Activated CD8-positive, alpha-beta memory T cell treated with anti-CD3 and anti-CD28 coated beads, Interleukin-2, amount 50 U/mL, for 1 hour (primary cell): Measurements from ENCODE around the gene CAMTA1.

Experiments
- DNase-seq: peaks from one replicate; pipeline ENCODE4 v3.0.0-alpha.2; 2020; ENCODE audit errors: extremely low read depth

CAMTA1 gene

DNA sequence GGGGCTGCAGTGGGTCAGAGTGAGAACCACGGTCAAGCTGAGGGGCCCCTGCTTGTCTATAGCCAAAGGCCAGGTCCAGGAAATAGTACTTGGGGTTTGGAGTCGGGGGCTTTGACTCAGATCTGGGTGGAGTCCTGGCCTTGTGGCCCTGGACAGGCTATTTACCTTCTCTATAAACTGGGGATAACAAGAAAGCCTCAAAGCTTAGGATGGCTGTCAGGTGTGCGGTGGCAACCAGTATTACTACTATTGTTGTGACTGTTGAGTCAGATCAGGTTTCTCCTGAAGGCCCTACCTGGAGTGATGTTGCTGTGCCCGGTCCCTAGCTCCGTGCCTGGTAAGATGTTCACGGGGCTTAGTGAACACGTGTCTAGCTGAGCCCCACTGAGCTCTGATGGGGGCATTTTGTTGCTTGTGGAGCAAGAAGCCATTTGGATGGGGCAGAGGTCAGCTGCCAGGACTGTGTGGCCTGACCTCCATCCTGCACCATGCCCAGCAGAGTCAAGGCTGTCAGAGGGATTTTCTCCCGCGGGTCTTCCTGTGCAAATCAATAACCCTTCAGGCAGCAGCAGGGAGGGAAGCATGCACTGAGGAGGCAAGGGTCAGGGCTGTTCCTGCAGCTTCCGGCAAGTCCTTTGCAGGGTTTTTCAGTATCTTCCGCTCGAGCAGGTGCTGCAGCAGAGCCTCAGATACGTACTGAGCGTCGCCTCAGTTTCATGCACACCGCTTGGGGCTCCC lies 170.3 kb downstream of the CAMTA1 start:
- DNase-seq = no peak

DNA sequence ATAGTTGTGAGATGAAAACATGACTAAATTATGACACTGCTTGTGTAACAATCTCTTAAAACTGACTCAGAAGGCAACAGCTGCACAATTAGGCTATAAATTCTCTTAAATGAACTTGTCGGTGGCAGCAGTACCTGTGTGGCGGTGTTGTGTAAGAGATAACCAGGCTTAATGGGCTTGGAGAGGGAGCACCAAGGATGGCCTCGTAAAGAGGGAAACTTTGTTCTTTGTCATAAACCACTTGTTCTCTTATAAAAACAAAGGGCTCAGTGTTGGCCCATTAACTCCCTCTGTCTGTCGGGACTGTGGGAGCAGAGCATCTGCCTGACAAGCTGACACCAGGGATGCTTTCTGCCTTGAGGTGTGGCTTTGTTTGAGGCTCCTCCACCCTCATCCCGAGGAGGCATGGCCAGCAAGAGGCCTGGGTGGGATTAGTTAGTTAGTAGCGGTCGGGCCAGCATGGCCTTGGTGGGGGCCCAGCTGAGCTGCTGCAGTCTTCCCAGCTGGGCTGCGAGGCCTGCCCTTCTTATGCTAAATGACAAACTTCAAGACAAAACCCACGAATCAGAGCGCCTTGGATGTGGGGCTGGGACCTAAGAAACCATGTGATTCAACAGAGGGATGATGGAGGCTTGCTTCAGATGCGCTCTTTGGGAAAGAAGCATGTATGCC lies 171.4 kb downstream of the CAMTA1 start:
- DNase-seq = no peak

DNA sequence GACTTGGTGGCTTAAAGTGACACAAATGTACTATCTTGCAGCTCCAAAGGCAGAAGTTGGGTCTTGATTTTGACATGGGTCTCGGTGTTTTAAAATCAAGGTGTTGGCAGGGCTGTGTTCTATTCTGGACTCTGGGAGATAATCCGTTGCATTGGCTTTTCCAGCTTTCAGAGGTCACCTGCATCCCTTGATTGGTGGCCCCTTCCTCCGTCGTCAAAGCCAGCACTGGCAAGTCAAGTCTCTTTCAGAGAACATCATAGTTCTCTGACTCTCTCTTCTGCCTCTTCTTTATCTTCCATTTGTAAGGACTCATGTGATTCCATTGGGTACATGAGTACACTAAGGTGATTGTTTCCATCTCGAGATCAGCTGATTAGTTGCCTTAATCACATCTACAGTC lies 172.1 kb downstream of the CAMTA1 start:
- no peak for DNase-seq

DNA sequence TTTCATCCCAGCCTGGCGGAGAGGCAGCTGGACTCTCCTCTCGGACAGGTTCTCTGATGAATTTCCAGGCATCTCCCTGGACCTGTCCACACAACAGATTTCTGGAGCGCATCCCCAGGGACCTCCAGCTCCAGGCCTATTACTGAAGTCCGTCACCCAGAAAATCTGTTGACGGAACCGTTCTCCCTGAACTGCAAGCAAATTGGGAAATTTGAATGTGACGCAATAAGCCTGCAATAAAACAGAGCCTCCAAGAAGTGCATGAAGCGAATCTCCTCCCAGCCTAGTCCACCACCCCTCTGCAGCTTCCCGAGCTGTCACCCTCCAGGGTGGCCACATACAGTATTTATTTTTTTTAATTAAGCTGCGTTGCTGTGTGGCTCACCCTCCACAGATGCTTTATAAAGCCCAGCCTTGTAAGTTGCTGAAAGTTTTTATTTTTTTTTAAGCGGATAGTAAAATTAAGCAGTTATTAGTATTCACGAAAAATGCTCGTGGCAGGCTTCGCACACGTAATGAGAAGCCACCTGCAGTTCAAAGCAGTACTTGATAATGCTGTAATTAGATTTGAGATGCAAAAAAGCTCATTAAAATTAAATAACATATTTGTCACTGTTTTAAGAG lies 173.3 kb downstream of the CAMTA1 start:
- DNase-seq = no peak

DNA sequence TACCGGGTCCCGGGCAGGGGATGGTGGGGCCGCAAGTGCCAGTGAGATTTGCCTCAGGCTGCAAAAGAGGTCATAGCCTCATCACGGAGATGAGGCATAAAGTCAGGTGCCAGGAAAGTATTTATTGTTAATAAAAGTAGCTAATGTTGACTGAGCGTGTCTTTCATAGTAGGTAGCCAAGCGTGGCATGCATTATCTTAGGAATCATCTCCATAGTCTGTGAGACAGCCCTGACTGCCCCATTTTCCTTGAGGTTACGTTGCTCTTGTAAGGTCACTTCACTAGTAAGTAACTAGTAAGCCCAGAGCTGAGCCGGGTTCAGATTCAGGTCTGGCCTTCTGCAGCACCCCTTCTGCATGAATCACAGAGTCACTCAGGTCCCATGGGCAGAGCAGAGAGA lies 174.2 kb downstream of the CAMTA1 start:
- no peak for DNase-seq

DNA sequence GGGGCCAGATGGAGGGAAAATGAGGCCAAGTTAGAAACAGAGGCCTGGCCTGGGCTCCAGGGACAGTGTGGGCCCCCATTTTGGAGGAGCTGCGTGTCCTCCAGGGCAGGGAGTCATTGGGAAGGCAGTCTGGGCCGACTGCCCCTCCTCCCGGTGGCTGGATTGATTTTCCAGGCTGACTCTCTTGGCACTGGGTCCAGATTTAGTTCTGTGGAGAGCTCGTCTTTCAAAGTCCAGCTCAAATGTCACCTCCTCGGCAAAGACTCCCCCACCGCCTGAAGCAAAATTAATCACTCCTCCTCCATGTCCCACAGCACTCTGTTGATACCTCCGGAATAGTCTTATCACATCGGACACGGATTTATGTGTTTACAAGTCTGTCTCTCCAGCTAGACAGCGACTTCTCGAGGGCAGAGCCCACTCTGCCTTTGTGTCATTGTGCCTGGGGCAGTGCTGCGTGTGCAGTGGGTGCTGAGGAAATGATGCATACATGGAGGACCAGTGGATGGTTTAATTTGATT lies 175.1 kb downstream of the CAMTA1 start:
- no peak for DNase-seq

DNA sequence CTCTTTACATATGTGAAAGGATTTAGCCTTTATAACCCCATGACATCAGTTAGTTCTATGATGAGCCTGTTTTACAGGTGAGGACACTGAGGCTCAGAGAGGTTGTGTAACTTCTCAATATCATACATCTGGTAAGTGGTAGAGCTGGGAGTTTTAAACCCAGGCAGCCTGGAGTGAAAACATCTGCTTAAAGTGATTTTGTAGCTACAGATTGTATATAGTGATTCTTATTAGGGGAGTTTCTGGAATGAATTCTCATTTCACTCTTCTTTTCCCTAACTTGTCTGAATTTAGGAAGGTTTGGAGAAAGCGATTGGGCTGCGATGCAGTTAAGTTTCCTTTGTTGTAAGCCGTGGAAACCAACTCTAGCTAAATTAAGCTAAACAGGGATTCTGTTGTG lies 175.6 kb downstream of the CAMTA1 start:
- DNase-seq = no peak

DNA sequence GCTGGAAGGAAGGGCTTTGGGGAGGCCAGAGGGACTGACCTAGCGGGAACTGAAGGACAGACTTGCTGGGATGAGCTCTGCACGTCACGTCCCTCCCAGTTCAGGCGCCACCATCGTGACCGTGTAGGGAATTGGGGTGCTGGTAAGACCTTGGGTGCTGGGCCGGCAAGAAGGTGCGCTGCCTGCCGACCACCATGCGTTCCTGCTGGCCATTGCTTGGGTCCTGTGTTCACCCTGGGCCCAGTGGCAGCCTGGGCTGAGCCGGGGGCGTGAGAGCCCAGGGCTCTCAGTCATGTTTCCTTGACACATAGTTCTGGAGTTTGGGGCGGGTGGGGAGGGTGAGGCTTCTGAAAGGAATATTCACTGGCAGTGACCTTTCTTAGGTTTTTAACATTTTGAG lies 176.0 kb downstream of the CAMTA1 start:
- DNase-seq = no peak

DNA sequence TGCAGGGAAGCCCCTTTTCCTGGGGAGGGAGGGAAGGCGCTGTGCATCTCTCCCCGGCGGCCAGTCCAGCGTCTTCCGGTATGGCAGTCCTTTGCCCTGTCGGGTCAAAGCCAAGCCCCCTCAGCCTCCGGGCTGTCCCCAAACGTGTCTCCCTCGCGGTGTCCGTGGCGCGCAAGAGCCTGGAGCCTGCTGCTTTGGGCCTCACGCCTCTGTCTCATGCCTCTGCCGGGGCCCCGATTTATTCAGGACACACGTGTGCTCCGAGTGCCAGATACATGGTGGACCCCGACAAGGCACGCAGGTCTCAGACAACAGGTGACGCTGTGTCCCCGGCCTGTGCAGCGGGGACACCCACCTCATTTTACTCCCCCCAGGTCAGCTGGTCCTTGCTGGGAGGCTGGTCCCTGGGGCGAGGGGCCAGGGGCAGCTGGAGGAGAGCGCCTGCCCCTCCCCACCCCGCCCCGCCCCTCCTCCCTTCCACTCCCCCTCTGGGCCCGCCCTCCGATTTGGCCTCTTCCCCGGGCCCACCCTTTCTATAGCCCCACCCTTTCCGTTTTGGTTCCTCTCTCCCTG lies 176.7 kb downstream of the CAMTA1 start:
- DNase-seq = no peak

DNA sequence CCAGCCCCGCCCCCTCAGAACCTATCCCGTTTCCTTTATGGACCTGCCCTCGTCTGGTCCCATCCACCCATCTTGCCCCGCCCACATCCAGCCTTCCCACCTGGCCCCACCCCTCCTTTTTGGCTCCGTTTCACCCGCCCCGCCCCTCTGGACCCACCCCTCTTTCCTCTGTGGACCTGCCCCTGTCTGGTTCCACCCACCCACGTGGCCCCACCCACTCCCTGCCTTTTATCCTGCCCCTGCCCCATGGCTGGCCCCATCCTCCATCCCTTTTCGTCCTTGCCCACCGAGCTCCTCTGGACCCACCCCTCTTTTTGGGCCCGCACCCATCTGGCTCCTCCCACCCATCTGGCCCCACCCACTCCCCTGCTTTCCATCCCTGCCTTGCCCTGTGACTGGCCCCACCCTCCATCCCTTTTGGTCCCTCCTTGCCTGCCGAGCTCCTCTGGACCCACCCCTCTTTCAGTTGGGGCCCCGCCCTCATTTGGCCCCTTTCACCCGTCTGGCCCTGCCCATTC lies 177.3 kb downstream of the CAMTA1 start:
- no peak for DNase-seq

DNA sequence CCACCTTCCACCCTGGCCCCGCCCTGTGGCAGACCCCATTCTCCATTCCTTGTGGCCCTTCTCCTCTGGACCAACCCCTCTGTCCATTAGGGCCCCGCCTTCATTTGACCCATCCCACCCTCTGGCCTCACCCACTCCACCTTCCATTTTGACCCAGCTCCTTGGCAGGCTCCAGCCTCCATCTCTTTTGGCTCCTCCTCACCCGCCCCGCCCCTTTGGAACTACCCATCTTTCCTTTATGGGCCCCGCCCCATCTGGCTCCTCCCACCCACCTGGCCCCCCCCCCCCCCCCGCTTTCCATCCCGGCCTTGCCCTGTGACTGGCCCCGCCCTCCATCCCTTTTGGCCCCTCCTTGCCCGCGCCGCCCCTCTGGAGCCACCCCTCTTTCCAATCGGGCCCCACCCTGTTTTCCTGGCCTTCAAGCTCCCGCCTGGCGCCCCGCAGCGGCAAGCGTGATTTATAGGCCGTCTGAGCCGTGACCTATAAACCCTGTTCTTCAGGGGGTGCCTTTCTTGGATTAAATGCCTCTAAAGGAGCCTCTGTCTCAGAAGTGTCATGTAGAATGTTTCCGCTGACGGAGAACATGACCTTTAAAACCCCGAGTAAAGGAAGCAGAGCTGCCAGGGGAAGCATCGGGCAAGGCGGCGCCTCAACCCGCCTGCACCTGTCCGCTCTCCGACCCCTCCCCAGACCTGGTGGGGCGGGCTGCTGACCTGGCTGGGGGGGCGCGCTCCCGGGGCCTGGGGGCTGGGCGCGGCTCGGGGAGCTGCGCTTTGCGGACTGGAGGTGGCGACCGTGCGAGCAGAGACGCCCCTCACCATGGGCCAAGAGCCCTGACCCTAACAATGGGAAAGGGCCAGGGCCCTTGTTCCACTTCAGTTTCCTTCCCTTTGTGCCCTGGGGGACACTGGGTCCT lies 178.0 kb downstream of the CAMTA1 start:
- no peak for DNase-seq

DNA sequence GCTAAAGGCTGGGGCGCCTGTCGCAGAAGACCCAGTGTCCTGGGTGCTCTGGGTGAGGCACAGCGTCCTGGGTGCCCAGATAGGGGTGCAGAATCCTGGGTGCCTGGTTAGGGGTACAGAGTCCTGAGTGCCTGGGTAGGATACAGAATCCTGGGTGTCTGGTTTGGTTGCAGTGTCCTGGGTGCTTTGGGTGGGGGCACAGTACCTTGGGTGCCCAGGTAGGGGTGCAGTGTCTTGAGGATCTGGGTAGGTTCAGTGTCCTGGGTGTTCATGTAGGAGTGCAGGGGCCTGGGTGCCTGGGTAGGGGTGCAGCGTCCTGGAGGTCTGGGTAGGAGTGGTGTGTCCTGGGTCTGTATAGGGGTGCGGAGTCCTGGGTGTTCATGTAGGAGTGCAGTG lies 178.7 kb downstream of the CAMTA1 start:
- no peak for DNase-seq

DNA sequence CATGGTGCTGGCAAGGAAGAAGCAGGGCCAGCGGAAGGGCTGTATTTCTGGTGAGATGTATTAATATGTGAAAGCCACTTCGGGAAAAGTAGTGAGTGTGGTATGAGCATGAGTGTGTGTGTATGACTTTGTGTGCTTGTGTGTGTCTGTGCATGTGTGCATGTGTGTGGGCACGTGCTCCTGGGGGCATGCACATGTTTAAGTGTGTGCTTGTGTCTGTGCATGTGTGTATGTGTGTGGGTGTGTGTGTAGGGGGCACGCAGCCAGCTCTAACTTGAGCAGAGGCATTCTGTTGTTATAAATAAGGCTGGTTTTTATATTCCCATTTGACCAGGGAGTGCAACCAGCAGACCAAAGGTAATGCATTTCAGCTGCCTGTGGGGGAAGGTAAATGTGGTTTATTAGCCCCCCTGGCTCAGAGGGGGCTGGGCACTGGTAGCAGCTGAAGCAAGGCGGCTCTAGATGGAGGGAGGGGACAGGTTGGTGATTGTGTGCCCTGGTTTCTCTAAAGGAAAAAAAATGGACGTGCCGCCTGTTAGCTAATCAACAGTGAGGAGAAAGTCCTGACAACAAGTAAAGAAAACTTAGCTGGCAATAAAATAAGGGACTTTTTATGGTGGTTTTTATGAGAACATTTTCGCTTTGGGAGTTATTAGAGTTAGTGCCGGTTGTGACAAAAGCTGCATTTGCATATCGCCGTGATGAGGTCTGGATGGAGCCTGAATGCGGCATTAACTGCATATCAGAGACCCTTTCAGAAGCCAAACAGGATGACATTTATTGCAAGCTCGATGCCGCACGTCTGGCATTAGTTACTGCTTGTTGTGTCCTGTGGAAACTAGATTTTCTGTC lies 180.1 kb downstream of the CAMTA1 start:
- DNase-seq = no peak

DNA sequence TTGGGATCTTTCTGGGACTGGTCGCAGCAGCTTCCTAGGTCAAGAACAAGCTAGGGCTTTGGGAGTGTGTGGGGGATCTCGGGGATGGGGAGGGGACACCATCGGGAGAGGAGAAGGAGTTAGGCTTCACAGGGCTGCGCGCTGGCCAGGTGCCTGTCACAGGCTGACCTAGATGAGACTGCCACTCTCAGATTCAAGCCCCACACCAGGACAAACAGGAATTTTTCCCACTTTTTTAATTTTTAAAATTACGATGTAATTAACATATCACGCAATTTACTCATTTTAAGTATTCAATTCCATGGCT lies 180.6 kb downstream of the CAMTA1 start:
- DNase-seq = no peak

DNA sequence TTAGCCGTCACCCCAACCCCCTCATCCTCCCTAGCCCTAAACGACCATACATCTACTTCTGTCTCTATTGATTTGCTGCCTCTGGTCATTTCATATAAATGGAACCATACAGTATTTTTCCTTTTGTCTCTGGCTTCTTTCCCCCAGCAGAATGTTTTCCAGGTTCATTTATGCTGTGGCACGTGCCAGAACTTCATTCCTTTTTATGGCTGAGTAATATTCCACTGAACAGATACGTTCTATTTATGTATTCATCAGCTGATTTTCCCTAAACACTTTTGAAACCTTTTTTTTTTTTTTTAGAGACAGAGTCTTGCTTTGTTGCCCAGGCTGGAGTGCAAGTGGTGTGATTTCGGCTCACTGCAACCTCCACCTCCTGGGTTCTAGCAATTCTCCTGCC lies 181.1 kb downstream of the CAMTA1 start:
- no peak for DNase-seq

DNA sequence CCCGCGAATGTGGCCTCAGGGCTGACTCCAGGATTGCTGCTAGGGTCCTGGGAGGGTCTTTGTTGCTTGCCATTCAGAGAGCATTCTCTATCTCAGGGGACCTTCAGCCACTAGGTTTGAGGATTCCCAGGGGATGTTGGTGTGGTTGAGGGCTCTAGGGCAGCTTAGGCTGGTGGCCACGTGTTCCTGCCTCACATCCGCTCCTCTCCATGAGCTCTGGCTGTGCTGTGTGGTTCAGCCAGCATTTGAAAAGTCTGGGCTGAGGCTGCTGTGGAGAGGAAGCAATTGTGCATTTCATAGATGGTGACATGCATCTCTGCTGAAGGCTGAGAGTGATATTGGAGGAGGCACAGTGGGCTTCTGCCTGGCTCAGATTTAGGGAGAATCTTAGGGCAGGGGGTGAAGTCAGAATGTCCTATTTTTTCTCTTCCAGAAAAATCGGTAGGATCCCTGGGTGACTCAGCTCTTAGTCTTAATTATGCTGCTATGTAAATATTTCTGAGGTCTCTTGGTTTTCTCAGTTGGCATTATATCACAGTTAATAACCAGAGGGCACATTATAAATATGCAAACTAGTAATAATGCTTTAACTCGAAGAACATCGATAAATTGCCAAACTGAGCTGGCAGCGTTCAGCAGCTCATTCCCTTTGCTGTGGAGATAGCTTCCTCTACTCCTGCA lies 182.3 kb downstream of the CAMTA1 start:
- no peak for DNase-seq

DNA sequence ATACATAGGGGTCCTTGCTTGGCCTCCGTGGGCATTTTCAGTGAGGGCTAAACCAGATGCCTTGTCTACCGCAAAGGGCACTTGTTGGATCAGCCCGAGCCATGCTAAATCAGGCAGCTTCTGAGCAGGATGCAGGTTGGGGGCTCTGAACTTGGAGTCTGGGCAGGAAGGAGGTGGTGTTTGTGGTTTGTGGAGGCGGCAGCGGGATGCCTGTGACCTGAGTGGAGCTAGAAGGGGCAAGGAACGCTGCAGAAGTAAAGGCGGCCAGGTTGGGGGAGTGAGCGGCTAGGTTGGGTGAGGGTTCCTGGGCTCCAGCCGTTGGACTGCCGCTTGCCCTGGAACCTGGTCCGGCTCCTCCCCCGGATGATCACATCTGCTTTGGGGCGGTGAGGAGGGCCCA lies 183.9 kb downstream of the CAMTA1 start:
- DNase-seq = no peak

DNA sequence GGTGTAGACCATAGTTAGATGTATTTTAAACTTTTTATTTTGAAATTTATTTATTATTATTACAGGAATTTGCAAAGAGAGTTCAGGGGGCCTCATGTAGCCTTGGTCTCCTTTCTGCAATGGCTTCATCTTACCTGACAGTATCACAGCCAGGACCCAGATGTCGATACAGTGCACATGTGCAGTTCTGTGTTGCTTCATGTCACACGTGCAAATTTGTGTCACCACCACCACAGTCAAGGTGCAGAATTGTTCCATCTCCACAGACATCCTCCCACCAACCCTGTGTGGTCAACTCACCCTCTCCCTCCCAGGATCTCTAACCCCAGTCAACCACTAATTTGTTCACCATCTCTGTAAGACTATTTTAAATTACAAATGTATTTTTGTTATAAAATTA lies 184.5 kb downstream of the CAMTA1 start:
- no peak for DNase-seq

DNA sequence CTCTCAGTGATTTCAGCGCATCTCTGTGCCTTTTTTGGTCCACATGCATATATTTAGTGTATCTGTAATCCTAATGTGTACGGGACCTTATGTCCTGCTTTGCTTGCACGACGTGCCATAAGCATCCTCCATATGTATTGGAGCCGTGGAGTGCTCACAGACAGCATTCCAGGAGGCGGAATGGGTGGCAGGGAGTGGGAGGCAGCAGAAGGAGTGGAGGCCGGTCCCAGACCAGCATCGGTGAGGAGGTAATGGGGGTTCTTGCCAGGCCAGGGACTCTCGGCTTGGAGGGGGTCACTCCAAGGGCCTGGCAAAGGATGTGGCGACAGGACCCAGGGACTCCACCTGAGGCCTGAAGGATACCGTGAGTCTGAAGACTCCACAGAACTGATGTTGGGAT lies 185.0 kb downstream of the CAMTA1 start:
- DNase-seq = no peak

DNA sequence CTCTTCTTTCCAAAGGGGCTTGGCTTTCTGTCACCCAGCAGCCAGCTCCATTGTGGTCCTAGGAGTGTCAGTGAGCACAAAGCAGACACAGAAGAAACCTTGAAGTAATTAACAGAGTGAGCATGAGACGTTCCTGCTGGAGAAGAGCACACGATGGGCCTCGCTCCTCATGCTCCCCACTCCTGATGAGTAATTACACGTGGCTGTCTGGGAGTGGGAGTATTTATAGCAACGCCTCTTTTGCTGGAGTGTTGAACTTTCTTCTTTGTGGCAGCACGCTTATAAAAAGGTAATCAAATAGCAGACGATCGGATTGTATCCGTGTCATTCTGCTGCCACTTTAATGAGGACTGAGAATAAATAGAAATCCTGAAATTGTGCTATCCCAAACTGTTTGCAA lies 185.8 kb downstream of the CAMTA1 start:
- no peak for DNase-seq
